Astrocyte of the cerebellum (primary cell): Measurements from ENCODE around the gene GATB.

ENCODE experiments used
- DNase-seq: peaks from one replicate; pipeline ENCODE4 v3.0.0-alpha.2; 2011; ENCODE audit warnings: low read depth
- H3K4me3 ChIP-seq: 2 replicates; pipeline ENCODE4 v1.5.1; 2011; ENCODE audit warnings: mild to moderate bottlenecking, low read depth, low read length, moderate library complexity
- in situ Hi-C: cut with HindIII; loops from 2 replicates; pipeline ENCODE4 v1.10.0; 2017; ENCODE audit warnings: low sequenced_read_pairs
- TF ChIP-seq, protein P1 (sequence below): IDR thresholded peaks from 2 replicates; pipeline ENCODE4 v1.5.1; 2012; ENCODE audit warnings: low read length, low read depth, moderate library complexity, mild to moderate bottlenecking; ENCODE audit errors: missing control alignments

The GATB gene

DNA sequence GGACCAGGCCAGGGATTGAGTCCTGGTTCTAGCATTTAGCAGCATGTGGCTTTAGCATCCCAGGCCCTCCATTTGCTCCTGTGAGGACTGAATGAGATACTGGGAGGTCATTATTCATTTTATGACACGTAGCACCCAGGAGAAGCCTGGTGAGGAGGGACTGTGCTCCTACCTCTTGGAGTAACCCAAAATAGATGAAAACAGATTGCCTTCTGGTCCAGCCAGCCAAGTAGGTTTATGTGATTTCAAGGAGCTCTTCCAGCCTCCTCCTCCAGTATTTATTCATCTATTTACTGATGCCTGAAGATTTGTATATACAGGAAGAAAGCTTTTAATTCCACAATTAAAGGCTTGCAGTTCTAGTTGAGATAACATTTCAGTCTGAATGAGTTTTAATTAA lies 109.3 kb downstream of the GATB start:
- in situ Hi-C loops: no loop called here
- no peak overlapping the region for H3K4me3 ChIP-seq
- TF ChIP-seq, protein P1, sequence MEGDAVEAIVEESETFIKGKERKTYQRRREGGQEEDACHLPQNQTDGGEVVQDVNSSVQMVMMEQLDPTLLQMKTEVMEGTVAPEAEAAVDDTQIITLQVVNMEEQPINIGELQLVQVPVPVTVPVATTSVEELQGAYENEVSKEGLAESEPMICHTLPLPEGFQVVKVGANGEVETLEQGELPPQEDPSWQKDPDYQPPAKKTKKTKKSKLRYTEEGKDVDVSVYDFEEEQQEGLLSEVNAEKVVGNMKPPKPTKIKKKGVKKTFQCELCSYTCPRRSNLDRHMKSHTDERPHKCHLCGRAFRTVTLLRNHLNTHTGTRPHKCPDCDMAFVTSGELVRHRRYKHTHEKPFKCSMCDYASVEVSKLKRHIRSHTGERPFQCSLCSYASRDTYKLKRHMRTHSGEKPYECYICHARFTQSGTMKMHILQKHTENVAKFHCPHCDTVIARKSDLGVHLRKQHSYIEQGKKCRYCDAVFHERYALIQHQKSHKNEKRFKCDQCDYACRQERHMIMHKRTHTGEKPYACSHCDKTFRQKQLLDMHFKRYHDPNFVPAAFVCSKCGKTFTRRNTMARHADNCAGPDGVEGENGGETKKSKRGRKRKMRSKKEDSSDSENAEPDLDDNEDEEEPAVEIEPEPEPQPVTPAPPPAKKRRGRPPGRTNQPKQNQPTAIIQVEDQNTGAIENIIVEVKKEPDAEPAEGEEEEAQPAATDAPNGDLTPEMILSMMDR: no peak
- no peak for DNase-seq

- no peak overlapping the region for H3K4me3 ChIP-seq
- TF ChIP-seq, protein P1: no peak
- DNase-seq: no peak
- in situ Hi-C loops: no loop called here
Observed at GRCh38 chr4:151649479-151649878, 111.3 kb downstream of the GATB start.

- in situ Hi-C loops: no loop called here
- TF ChIP-seq, protein P1: no peak
- H3K4me3 ChIP-seq: no peak overlapping the region
- no peak for DNase-seq
Observed at GRCh38 chr4:151646322-151646721, 114.5 kb downstream of the GATB start.

GRCh38 chr4:151644622-151645021 lies 116.2 kb downstream of the GATB start:
- H3K4me3 ChIP-seq: no peak overlapping the region
- in situ Hi-C loops: no loop called here
- no peak for DNase-seq
- TF ChIP-seq, protein P1: peak; percentile 39

DNA sequence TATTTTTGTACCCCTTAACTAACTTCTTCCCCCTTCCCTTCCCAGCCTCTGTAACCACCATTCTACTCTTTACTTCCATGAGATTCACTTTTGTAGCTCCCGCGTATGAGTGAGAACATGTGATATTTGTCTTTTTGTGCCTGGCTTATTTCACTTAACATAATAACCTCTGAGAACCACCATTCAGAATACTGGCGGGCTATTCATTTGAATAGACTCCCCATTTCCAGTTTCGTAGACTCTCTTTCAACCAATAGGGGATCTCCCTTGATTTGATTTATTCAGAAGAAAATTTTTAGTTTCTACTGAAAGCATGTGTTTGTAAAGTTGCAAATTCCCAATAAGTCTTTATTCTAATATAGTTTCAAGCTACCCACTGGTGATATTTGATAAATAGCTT lies 117.2 kb downstream of the GATB start:
- TF ChIP-seq, protein P1: no peak

GRCh38 chr4:151641983-151642382 lies 118.8 kb downstream of the GATB start:
- TF ChIP-seq, protein P1: no peak
- no peak overlapping the region for H3K4me3 ChIP-seq
- in situ Hi-C loops: no loop called here
- DNase-seq: no peak

More for the DNA sequence above, 117.2 kb downstream of the GATB start:
- in situ Hi-C loops: no loop called here
- no peak for DNase-seq
- H3K4me3 ChIP-seq: no peak overlapping the region

- in situ Hi-C loops: no loop called here
- H3K4me3 ChIP-seq: no peak overlapping the region
- DNase-seq: no peak
- TF ChIP-seq, protein P1: no peak
Observed at GRCh38 chr4:151641167-151641566, 119.6 kb downstream of the GATB start.
